ENCODE data around the gene GAS2. TPM values are rescaled to one million over a fixed set of nuclear protein-coding genes. Genes with fewer than 3 reads are reported as not detected.

The GAS2 gene
- total and polyA plus RNA-seq, 11 donors, result 2.7 to 23.0 (median 10.8) TPM

DNA sequence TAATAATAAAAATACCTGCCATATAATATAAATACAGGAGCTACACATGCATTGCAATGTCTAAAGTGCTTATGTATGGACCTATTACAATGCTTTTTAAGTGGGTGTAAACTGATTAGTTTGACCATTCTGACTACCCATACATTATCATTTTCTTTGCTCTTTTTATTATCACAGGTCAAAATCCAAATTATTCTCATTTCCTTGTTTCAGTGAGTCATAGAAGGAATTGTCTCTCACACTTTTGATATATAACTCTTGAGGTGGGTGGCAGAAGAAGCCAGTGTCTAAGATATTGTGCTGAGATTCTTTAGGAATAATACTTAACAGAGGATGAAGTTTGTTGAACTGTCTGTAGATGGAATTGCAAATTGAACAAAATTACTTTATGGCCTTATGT is 35.6 kb downstream of the GAS2 start:
- H3K36me3 ChIP-seq, result no peaks in the 10 kb centered on the region
- H3K27ac ChIP-seq, result peak overlapping the region in 4 of 12 donors; percentile 38 to 55 (median 50)
- H3K4me1 ChIP-seq, result peaks cover 0 to 20% (median 6%) of the 10 kb centered on the region in 12 donors
- ATAC-seq (no peak), DNase-seq (no peak)
- no peaks in the 10 kb centered on the region for H3K9me3 ChIP-seq
- no peak overlapping the region for H3K4me3 ChIP-seq
- no peaks in the 10 kb centered on the region for H3K27me3 ChIP-seq
- intact Hi-C loops (cut with DNase I), result no loop called here
- TF ChIP-seq POLR2A (IDR thresholded peaks at IDR 0.05), result no peak
- TF ChIP-seq, protein P1, sequence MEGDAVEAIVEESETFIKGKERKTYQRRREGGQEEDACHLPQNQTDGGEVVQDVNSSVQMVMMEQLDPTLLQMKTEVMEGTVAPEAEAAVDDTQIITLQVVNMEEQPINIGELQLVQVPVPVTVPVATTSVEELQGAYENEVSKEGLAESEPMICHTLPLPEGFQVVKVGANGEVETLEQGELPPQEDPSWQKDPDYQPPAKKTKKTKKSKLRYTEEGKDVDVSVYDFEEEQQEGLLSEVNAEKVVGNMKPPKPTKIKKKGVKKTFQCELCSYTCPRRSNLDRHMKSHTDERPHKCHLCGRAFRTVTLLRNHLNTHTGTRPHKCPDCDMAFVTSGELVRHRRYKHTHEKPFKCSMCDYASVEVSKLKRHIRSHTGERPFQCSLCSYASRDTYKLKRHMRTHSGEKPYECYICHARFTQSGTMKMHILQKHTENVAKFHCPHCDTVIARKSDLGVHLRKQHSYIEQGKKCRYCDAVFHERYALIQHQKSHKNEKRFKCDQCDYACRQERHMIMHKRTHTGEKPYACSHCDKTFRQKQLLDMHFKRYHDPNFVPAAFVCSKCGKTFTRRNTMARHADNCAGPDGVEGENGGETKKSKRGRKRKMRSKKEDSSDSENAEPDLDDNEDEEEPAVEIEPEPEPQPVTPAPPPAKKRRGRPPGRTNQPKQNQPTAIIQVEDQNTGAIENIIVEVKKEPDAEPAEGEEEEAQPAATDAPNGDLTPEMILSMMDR (IDR thresholded peaks at IDR 0.05), result no peak

DNA sequence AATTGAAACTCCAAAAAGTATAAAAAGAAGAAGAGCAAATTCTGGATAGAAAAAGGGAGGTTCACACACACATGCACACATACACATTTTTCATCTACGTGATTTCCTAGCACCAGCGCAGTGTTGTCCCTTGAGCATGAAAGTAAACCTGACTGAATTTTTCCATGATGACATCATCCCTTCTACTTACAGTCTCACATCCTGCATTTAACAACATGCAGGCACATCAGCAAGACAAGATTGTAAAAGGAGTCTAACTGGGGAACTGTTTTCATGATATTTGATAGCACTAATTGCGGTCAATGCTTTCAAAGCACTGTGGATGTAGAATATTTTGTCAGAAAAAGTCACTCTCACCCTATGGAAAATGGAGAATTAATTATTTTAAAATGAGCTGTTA is 36.6 kb downstream of the GAS2 start:
- peak overlapping the region in 1 of 12 donors; percentile 3 for H3K4me3 ChIP-seq
- intact Hi-C loops (cut with DNase I), result no loop called here
- peak; percentile 73 to 93 (median 84) for ATAC-seq
- H3K36me3 ChIP-seq, result no peaks in the 10 kb centered on the region
- no peaks in the 10 kb centered on the region for H3K27me3 ChIP-seq
- no peak for TF ChIP-seq POLR2A (IDR thresholded peaks at IDR 0.05)
- TF ChIP-seq, protein P1 (IDR thresholded peaks at IDR 0.05), result no peak
- DNase-seq, result no peak
- peaks cover 0 to 20% (median 6%) of the 10 kb centered on the region in 12 donors for H3K4me1 ChIP-seq
- H3K9me3 ChIP-seq, result no peaks in the 10 kb centered on the region
- WGBS, 4 donors, result 12 to 18% (median 15%) methylated on average over 3 of the region's 3 CpGs
- peak overlapping the region in 10 of 12 donors; percentile 31 to 82 (median 50) for H3K27ac ChIP-seq

DNA sequence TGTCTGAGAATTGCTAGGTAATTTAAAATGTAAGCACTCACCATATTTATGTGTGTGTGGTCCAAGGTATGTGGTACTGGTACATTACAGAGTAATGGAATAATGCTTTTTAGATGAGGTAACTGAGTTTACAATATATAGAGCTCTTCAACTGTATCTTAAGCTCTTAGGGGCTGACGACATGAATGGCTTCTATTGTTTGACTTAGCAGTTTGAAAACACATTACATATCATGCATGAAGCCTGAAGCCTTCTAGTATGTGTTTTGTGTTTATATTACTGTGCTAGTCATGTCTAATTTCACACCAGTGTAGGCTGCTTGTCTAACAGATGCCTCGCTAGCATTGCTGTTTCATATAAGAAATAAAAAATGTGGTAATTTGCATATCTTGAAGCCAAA is 37.2 kb downstream of the GAS2 start:
- intact Hi-C loops (cut with DNase I), result no loop called here
- Histone ChIP-seq H3K27ac (peak overlapping the region in 10 of 12 donors; percentile 31 to 82 (median 50)), H3K9me3 (no peaks in the 10 kb centered on the region), H3K4me1 (peaks cover 0 to 20% (median 6%) of the 10 kb centered on the region in 12 donors), H3K36me3 (no peaks in the 10 kb centered on the region), H3K4me3 (no peak overlapping the region), H3K27me3 (no peaks in the 10 kb centered on the region)
- DNase-seq, result no peak
- TF ChIP-seq, protein P1 (IDR thresholded peaks at IDR 0.05), result no peak
- TF ChIP-seq POLR2A (IDR thresholded peaks at IDR 0.05), result no peak
- ATAC-seq, result peak in 2 of 4 donors; percentile 32 to 38
- WGBS, 4 donors, result 43 to 56% (median 49%) methylated on average over 2 of the region's 2 CpGs

DNA sequence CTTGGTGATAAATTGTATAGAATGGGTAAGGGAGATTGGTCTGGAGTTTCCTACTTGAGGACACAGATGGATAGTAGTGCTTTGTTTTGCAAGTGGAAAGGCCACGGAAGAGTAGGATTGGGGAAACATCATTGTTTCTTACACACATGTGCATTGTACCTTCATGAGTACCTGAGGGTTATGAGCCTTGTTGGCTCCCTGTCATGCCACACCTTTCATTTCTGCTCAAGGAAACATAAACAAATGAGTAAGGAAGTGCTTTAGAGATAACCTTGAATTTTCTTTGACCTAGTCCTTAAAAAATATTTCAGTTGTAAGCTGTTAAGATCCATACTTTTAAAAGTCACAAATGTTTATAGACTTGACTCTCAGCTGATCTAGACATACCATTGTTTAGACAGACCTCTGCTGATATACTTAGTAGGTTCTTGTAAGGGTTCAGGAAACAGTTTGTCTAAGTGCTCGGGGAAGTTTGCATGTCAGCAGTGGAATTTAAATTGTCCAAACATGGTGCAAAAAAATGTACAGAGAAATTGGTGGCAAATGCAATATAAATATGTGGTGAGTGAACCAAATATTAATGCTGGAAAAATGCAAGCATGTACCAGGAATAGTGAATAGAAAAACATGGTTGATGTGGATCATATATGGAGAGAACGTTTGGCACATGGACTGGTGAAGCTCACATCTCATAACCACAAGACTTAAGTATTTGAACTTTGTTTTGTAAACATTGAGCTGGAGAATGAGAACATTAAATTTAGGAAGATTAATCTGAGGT is 40.9 kb downstream of the GAS2 start:
- intact Hi-C loops (cut with DNase I), result no loop called here
- no peaks in the 10 kb centered on the region for H3K27me3 ChIP-seq
- H3K4me1 ChIP-seq, result peaks cover 0 to 19% (median 7%) of the 10 kb centered on the region in 12 donors
- DNase-seq (no peak), ATAC-seq (no peak)
- no peak overlapping the region for H3K27ac ChIP-seq
- TF ChIP-seq, protein P1 (IDR thresholded peaks at IDR 0.05), result no peak
- TF ChIP-seq POLR2A (IDR thresholded peaks at IDR 0.05), result no peak
- H3K36me3 ChIP-seq, result no peaks in the 10 kb centered on the region
- H3K9me3 ChIP-seq, result peaks cover 0 to under 1% (median 0%) of the 10 kb centered on the region in 12 donors
- 69 to 88% (median 84%) methylated on average over 3 of the region's 3 CpGs for WGBS, 4 donors
- no peak overlapping the region for H3K4me3 ChIP-seq
